ENCODE data around the gene TSC22D1. TPM values are rescaled to one million over a fixed set of nuclear protein-coding genes. Genes with fewer than 3 reads are reported as not detected.

The TSC22D1 gene
- total and polyA plus RNA-seq, 9 donors, result 100 to 369 (median 154) TPM

DNA sequence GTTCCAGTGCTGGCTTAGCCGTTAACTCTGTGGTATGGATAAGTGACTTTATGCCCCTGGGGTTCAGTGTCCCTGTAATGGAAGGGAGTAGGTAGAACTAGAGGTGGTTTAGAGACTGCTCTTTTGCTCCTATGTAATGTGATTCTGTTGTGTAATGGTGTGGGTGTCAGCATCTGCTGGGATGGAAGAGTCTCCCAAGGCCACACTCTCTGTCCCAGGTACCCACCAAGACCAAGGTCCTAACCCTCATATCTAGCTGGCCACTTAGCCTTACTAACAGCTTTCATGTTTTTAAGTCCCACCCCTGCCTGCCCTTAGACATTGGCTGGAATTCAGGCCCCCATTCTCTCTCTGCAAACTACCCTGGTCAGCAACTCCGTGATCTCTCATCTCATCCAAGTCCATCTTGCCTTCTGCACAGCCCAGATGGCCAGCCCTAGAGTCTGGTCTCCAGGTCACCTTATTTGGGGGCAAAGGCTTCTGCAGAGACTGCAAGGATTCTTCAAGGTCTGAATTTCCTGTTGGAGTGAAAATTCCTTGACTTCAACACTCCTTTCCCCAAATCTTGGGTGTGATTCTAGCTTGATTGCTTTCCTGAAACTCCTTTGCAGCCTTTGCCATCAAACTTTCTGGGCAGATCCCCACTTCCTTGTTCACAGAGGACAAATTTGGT is 154.1 kb downstream of the TSC22D1 start:
- TF ChIP-seq EP300 (IDR thresholded peaks at IDR 0.05), result no peak
- TF ChIP-seq, protein P1, sequence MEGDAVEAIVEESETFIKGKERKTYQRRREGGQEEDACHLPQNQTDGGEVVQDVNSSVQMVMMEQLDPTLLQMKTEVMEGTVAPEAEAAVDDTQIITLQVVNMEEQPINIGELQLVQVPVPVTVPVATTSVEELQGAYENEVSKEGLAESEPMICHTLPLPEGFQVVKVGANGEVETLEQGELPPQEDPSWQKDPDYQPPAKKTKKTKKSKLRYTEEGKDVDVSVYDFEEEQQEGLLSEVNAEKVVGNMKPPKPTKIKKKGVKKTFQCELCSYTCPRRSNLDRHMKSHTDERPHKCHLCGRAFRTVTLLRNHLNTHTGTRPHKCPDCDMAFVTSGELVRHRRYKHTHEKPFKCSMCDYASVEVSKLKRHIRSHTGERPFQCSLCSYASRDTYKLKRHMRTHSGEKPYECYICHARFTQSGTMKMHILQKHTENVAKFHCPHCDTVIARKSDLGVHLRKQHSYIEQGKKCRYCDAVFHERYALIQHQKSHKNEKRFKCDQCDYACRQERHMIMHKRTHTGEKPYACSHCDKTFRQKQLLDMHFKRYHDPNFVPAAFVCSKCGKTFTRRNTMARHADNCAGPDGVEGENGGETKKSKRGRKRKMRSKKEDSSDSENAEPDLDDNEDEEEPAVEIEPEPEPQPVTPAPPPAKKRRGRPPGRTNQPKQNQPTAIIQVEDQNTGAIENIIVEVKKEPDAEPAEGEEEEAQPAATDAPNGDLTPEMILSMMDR (IDR thresholded peaks at IDR 0.05), result no peak
- no peak for TF ChIP-seq POLR2A (IDR thresholded peaks at IDR 0.05)
- no peaks in the 10 kb centered on the region for H3K4me1 ChIP-seq (ENCODE audit: insufficient read depth)
- H3K36me3 ChIP-seq, result no peaks in the 10 kb centered on the region
- H3K27me3 ChIP-seq, result no peaks in the 10 kb centered on the region
- intact Hi-C loops (cut with DNase I), result no loop called here
- H3K27ac ChIP-seq, result no peak overlapping the region
- no peaks in the 10 kb centered on the region for H3K9me3 ChIP-seq
- 86 to 97% (median 88%) methylated on average over 2 of the region's 2 CpGs for WGBS, 3 donors
- DNase-seq, result no peak
- H3K4me3 ChIP-seq, result no peak overlapping the region

DNA sequence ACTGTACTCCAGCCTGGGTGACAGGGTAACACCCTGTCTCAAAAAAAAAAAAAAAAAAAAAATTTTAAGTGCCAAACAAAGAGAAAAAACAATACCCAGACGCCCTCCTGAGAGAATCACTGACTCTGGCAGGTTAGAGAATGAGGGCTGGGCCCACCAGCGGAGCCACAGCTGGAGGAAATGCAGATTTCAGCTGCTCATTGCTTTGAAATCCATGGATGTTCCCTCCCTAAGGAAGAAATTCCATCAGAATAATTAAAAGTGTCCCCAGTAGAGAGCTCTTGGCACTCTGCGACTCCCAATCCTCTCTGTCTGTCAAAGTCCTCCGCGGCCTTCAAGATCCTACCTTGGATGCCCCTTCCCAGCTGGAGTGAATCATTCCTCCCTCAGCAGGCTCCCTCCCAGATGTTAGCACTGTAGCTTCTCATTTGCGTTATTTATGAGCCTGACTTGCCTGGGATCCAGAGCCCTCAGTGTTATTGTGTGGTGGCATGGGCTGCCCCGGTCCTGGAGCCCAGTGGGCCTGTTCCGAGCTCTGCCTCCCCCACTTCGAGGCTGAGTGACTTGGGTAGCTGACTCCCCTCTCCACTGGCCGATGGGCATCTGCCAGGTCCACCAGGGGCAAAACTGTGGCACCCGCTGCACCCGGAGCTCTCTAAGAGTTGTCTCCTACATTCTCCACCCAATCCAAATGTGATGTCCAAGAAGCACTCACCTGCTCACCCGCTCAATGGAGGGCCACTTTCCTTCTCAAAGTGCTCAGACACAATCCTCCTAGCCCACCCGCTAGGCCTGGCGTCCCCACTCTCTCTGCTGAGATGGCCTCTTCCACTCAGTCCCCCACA is 155.5 kb downstream of the TSC22D1 start:
- H3K27ac ChIP-seq, result no peak overlapping the region
- no peak for DNase-seq
- 74 to 81% (median 79%) methylated on average over 15 of the region's 15 CpGs for WGBS, 3 donors
- no peaks in the 10 kb centered on the region for H3K27me3 ChIP-seq
- H3K9me3 ChIP-seq, result no peaks in the 10 kb centered on the region
- no peaks in the 10 kb centered on the region for H3K4me1 ChIP-seq (ENCODE audit: insufficient read depth)
- TF ChIP-seq POLR2A (IDR thresholded peaks at IDR 0.05) (no peak), EP300 (IDR thresholded peaks at IDR 0.05) (no peak)
- TF ChIP-seq, protein P1 (IDR thresholded peaks at IDR 0.05), result no peak
- intact Hi-C loops (cut with DNase I), result no loop called here
- no peak overlapping the region for H3K4me3 ChIP-seq
- H3K36me3 ChIP-seq, result no peaks in the 10 kb centered on the region

DNA sequence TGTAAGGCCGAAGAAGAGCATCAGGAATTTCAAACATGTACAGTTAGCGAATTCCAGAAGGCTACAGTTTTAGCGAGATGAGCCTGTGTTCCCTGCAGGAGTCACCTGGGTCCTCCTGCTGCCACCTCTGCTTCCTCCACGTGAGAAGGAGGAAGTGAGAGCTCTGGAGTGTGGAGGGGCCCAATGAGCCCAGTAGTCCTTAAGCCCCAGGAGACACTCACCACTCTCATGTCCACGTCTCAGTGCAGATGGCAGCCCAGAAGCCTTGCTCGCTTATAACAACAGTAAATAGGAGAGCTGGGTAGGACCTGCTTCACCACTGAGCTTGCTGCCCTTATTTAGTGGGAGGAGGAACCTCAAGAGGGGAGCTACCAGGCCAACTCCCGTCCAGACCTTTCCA is 158.3 kb downstream of the TSC22D1 start:
- Histone ChIP-seq H3K36me3 (no peaks in the 10 kb centered on the region), H3K4me1 (ENCODE audit: insufficient read depth) (no peaks in the 10 kb centered on the region), H3K9me3 (no peaks in the 10 kb centered on the region), H3K4me3 (no peak overlapping the region), H3K27me3 (no peaks in the 10 kb centered on the region), H3K27ac (no peak overlapping the region)
- TF ChIP-seq POLR2A (IDR thresholded peaks at IDR 0.05) (no peak), EP300 (IDR thresholded peaks at IDR 0.05) (no peak)
- TF ChIP-seq, protein P1 (IDR thresholded peaks at IDR 0.05), result no peak
- intact Hi-C loops (cut with DNase I), result no loop called here
- DNase-seq, result no peak
- WGBS, 3 donors, result 74 to 80% (median 77%) methylated on average over 7 of the region's 7 CpGs

DNA sequence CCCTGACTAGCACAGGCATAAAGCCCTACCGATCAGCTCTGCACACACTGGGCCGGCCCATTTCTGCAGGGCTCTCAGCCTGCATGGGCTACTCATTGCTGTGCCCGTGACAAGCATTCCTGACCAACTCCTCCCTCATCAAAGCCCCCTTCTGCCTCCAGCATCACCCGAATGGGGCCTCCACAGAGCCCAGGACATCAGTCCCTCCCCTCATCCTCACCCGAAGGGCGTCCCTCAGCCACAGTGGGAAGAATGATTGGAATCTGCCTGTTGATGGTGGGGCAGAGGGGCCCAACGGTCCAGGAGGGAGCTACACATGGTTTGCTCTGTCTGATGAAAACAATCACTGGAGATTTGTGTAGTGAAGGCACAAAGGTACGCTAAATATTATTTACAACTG is 158.7 kb downstream of the TSC22D1 start:
- Histone ChIP-seq H3K4me3 (no peak overlapping the region), H3K9me3 (no peaks in the 10 kb centered on the region), H3K4me1 (ENCODE audit: insufficient read depth) (no peaks in the 10 kb centered on the region), H3K27me3 (no peaks in the 10 kb centered on the region), H3K27ac (no peak overlapping the region), H3K36me3 (no peaks in the 10 kb centered on the region)
- WGBS, 3 donors, result 73 to 81% (median 80%) methylated on average over 8 of the region's 8 CpGs
- TF ChIP-seq, protein P1 (IDR thresholded peaks at IDR 0.05), result no peak
- TF ChIP-seq POLR2A (IDR thresholded peaks at IDR 0.05) (no peak), EP300 (IDR thresholded peaks at IDR 0.05) (no peak)
- no peak for DNase-seq
- intact Hi-C loops (cut with DNase I), result no loop called here
